ENCODE measurements around the gene SOX5.
"Not testable (repeated sequence)": the region's sequence is repeated elsewhere in the genome, so short reads cannot be mapped to it uniquely, and the experiment has no call there.

SOX5 gene

DNA sequence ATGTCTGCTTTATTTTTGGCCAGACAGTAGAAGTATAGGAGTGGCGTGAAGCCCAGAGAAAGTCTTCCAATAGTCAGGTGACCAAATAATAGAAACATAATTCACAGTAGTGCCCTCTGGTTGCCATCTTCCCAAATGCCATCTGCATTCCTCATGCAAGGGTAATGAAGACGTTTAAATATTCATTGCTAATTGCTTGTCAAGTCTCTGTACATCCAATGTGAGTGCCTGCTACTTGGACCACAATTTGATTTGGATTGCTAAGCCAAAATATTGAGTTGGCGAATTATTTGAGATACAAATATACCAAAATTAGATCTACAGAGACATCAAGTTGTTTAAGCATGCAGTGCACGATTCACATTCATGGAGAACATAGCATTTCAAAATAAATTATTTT, 402.7 kb downstream of the SOX5 start:
- DNase-seq (ENCODE audit: low read depth in 2 of 2) = no peak

DNA sequence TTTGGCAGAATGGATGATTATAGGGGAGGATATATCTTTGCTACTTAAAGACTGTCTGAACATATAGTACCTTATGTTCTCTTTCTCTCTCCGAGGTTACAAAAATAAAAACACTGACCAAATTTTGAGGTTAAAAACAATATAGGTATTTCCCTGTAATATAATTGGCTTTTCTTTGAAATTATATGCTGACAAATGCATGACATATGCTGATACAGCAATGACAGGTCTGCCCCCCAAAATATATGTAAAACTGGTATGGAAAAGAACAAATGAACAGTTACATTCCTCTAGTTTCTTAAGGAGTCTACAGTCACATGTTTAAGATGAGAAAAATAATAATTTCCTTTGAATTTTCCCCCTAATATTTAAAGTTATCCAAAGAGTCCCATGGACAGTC, 405.7 kb downstream of the SOX5 start:
- DNase-seq (ENCODE audit: low read depth in 2 of 2) = no peak

DNA sequence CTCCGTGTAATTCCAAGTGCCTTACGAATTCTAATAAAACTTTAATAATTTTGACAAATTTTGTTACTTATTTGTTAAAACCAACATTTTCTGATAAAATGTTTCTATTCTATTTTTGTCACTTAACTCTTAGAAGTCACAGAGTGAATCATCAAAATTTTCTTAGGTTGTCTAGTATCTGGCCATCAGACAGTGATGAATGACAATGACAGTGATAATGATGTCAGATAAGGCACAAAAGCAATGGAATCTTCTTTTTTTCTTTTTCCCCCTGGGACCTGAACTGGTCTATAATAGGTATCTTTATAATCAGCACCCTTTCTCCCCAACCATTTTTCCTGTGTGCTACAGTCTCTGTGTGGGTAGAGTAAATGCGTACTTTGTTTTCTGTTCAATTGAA, 407.3 kb downstream of the SOX5 start:
- no peak for DNase-seq (ENCODE audit: low read depth in 2 of 2)

GRCh38 chr12:23540572-23540971, 408.9 kb downstream of the SOX5 start:
- no peak for DNase-seq (ENCODE audit: low read depth in 2 of 2)

DNA sequence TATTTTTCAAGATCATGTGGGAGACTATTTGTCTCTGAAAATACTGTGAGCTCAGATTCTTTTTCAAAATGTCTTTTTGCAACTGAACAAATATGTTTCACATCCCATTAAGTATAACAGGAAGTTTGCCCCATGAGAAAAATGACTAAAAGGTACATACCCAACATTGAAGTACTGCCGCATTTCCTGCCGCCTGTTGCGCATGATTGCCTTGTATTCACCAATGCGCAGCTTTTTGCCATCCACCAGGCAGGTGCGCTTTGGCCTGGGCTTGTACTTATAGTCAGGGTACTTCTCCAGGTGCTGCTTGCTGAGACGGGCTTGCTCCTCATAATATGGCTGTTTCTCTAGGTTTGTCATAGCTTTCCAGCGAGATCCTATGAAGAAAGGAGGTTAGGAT, 413.2 kb downstream of the SOX5 start:
- DNase-seq (ENCODE audit: low read depth in 2 of 2) = no peak

DNA sequence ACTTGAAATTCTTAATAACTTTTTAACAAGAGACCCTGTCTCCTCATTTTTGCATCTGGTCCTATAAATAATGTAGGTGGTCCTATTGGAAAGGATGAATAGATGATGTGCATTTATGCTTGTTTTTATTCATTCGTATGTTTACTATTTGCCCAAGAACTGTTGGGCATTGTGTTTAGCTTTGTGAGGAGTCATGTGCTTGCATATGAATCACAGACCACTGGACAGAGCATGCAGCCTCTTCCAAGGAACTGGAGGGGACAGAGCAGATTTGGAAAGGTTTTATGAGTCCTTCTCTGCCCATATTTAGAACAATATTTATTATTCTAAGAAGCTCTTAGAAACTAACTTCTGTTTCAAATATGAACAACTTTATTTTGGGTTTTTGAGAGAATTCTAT, 414.0 kb downstream of the SOX5 start:
- no peak for DNase-seq (ENCODE audit: low read depth in 2 of 2)

DNA sequence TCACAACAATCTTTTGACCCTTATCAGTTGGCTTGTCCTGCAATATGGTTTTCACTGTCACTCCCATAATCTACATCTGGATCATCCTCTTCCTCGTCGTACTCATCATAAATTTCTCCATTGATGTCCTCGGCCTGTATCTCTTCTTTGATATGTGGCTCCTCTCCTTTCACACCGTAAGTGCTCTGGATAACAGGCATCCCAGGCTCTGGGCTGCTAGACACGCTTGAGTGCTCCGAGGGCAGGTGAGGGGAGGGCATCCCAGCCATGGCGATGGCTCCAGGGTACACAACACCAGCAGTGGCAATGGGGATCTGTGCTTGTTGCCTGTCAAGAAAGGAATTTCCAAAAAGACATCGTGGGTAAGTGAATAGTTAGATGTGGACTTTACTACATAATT, 415.3 kb downstream of the SOX5 start:
- DNase-seq (ENCODE audit: low read depth in 2 of 2) = no peak

DNA sequence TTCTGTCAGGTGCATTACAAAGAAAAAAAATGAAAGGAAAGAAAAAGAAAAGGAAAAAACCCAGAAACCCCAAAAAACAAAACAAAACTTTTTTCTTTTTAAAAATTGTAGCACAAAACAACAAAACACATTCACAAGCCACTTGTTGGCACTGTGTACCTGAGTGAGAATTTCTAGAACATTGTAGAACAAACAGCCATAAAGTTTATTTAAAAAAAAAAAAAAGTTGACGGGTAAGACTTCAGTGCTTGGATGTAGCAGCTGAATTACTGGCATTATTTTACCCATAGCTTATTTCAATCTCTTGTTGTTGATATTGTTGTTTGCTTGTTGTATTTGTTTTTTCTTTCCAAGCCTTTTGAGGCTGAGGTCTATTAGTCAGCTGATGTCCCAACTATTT, 415.8 kb downstream of the SOX5 start:
- no peak for DNase-seq (ENCODE audit: low read depth in 2 of 2)

- no peak for DNase-seq (ENCODE audit: low read depth in 2 of 2)
Measured at GRCh38 chr12:23533265-23533664, 416.2 kb downstream of the SOX5 start.

DNA sequence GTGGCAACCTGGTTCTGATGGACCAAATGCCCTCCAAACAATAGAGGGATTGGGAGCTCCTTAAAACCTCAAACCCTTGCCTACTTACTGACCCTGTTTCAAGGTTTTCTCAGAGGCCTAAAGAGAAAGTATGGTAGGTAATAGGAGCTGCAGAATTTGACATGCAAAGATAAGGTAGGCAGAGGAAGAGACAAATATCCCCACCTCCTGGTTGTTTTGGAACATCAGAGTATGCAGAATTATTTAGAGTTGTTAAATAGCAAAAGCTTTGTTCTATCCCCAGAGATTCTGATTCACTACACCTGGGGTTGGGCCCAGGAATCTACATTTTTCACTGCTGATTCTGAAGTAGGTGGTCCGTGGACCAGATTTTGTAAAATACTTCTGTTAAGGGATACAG, 421.2 kb downstream of the SOX5 start:
- DNase-seq (ENCODE audit: low read depth in 2 of 2) = no peak

DNA sequence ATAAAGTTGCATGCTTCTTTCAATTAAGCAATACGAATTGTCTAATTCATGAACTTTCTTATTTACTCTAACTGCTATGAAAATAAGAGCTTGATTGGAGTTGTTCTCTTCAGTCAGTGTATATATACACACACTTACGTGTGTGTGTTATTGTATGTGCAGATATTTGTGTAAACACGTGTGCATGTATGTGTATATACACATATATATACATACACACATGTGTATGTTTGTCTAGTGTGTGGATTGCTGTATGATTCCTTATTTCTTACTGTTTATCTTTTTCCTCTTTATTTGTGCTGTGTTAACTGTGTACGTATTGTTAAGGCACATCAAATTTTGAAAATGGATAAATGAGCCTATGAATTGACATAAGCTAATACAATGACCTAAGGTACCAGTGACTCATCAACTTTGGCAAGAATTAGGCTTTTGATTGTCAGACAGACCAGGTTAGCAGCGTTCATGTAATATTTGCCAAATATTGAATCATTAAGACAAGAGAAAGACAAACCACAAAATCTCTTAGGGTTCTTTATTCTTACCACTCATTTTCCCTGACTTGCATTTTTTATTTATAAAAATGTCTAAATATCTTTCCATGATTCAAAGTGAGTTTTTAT, 423.9 kb downstream of the SOX5 start:
- no peak for DNase-seq (ENCODE audit: low read depth in 2 of 2)

DNA sequence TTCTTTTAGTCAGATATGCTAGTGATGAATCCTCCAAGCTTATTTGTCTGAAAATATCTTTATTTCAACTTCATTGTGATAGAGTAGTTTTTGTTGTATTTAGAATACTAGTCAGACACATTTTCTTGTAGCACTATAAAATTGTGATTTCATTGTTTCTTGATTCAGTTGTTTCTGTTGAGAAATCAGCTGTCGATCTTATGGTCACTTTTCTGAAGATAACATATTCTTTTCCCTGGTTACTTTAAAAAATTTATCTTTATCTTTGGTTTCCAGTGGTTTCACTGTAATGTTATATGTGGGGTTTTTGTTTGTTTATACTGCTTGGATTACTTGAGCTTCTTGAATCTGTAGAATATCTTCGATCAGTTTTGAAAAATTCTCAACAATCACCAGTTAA, 426.1 kb downstream of the SOX5 start:
- DNase-seq (ENCODE audit: low read depth in 2 of 2) = no peak

GRCh38 chr12:23519444-23519843, 430.0 kb downstream of the SOX5 start:
- DNase-seq (ENCODE audit: low read depth in 2 of 2) = not testable (repeated sequence)

DNA sequence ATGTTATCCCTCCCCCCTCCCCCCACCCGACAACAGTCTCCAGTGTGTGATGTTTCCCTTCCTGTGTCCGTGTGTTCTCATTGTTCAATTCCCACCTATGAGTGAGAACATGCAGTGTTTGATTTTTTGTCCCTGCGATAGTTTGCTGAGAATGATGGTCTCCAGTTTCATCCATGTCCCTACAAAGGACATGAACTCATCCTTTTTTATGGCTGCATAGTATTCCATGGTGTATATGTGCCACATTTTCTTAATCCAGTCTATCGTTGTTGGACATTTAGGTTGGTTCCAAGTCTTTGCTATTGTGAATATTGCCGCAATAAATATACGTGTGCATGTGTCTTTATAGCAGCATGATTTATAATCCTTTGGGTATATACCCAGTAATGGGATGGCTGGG, 433.7 kb downstream of the SOX5 start:
- not testable (repeated sequence) for DNase-seq (ENCODE audit: low read depth in 2 of 2)

GRCh38 chr12:23510484-23510883, 439.0 kb downstream of the SOX5 start:
- no peak for DNase-seq (ENCODE audit: low read depth in 2 of 2)

GRCh38 chr12:23509832-23510231, 439.6 kb downstream of the SOX5 start:
- not testable (repeated sequence) for DNase-seq (ENCODE audit: low read depth in 2 of 2)

GRCh38 chr12:23507785-23508184, 441.7 kb downstream of the SOX5 start:
- not testable (repeated sequence) for DNase-seq (ENCODE audit: low read depth in 2 of 2)

GRCh38 chr12:23505736-23506135, 443.7 kb downstream of the SOX5 start:
- not testable (repeated sequence) for DNase-seq (ENCODE audit: low read depth in 2 of 2)

DNA sequence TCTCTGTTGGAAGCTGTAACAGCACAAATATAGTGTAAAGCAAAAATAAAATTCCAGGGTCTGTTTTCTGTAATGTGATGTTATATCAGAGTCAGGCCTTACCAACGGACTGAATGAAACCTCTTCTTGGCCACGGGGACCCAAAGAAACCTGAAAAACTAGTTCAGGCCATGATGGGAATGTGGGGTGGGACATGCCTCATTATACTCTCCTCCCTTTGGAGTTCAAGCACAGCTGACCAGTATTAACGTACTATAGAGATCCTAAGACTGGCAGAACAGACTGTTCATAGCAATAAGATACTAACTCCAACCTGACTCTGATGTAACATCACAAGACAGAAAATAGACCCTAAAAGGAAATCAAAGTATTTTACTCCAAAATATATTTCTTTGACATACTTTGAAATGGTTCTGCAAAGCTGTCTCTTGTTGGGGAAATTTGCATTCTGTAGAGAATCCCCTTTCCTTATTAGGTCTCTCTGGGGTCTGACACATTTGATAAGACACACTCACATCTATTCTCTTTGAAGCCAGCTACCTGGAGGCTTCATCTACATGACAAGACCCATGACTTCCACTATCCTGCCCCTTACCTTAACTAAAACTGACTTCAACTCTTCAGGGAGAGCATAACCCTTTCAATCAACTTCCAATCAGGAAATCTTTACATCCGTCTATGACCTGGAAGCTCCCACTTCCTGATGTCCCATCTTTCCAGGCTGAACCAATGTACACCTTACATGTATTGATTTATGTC, 444.6 kb downstream of the SOX5 start:
- no peak for DNase-seq (ENCODE audit: low read depth in 2 of 2)

- DNase-seq (ENCODE audit: low read depth in 2 of 2) = no peak
Measured at GRCh38 chr12:23504043-23504442, 445.4 kb downstream of the SOX5 start.

DNA sequence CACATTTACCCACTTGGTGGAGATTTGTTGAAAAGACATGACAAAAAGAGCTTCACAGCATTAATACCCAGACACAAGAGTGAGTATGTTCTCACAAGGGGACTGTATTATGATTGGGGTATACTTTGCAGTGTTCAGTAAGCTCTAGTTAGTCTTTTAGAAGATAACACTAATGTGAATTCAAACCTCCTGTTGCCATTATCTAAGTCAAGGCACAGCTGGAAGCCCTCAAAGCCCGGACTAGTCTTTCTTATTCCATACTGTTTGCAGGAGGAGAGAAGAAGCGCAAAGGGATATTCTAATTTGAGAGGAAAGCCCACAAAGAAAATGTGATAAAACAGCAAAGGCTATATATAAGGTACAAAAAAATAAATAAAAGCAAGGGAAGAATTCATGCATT, 445.9 kb downstream of the SOX5 start:
- DNase-seq (ENCODE audit: low read depth in 2 of 2) = no peak

- DNase-seq (ENCODE audit: low read depth in 2 of 2) = no peak
Measured at GRCh38 chr12:23502259-23502658, 447.2 kb downstream of the SOX5 start.

DNA sequence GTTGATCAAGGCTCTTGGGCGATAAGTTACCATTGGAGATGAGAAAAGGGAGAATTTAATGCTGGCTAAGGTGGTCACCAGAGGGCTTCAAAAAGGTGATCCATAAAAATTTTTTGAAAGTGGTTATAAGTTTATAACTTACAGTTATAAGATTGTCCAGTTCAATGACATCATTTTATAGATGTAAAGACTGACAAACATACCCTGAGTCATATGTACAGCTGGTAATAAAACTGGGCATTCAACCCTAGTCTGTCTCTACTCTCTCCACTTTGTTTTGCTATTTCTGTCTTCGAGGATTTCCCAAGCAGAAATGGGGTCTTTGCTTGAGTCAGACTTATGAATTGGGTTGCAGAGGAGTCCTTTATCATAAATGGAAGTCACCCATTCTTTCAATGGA, 454.0 kb downstream of the SOX5 start:
- no peak for DNase-seq (ENCODE audit: low read depth in 2 of 2)

- DNase-seq (ENCODE audit: low read depth in 2 of 2) = no peak
Measured at GRCh38 chr12:23493672-23494071, 455.8 kb downstream of the SOX5 start.

Data from fibroblast of skin of left biceps (primary cell).